ENCODE data around the gene SLC35G4. TPM values are rescaled to one million over a fixed set of nuclear protein-coding genes. Genes with fewer than 3 reads are reported as not detected.

SLC35G4 gene
- polyA plus RNA-seq, 1 donor (not counting 4 experiments of a cell fraction or from before 2014, with no cell fraction given): not detected

DNA sequence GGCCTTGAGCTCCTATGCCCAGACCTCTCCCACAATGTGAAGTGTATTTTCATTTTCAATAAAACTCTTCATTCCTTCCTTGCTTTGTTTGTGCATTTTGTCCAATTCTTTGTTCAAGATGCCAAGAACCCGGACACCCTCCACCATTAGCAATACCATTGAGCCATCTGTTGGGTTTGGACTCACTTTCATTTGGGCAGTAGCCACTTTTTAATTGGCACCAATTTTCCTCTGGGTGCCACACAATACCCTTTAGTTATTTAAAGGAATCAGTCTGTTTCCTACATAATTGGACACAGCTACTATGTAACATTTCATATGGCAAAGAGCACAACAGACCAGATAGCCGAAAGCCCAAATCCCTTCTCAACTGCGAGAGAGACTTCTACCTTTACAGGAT, 22.5 kb upstream of the SLC35G4 start:
- no peak overlapping the region for H3K27ac ChIP-seq (ENCODE audit: control insufficient read depth, insufficient read depth, low read length)
- H3K4me2 ChIP-seq (ENCODE audit: control insufficient read depth, extremely low read depth, insufficient read depth, low read depth, low read length): no peak overlapping the region
- no peak overlapping the region for H3K9ac ChIP-seq (ENCODE audit: control insufficient read depth, extremely low read depth, insufficient read depth, low read length)
- H3K36me3 ChIP-seq (ENCODE audit: control insufficient read depth in 2 of 2, extremely low read depth in 1 of 2, insufficient read depth in 2 of 2, low read length in 2 of 2): no peaks in the 10 kb centered on the region
- no peak overlapping the region for H3K4me3 ChIP-seq (ENCODE audit: control insufficient read depth in 2 of 3, extremely low read depth in 1 of 3, insufficient read depth in 2 of 3, low read depth in 1 of 3, low read length in 3 of 3)
- no peaks in the 10 kb centered on the region for H3K27me3 ChIP-seq (ENCODE audit: control insufficient read depth, extremely low read depth, insufficient read depth, low read length)
- H3K9me3 ChIP-seq (ENCODE audit: control insufficient read depth, low read depth, low read length): no peaks in the 10 kb centered on the region
- TF ChIP-seq, protein P1, sequence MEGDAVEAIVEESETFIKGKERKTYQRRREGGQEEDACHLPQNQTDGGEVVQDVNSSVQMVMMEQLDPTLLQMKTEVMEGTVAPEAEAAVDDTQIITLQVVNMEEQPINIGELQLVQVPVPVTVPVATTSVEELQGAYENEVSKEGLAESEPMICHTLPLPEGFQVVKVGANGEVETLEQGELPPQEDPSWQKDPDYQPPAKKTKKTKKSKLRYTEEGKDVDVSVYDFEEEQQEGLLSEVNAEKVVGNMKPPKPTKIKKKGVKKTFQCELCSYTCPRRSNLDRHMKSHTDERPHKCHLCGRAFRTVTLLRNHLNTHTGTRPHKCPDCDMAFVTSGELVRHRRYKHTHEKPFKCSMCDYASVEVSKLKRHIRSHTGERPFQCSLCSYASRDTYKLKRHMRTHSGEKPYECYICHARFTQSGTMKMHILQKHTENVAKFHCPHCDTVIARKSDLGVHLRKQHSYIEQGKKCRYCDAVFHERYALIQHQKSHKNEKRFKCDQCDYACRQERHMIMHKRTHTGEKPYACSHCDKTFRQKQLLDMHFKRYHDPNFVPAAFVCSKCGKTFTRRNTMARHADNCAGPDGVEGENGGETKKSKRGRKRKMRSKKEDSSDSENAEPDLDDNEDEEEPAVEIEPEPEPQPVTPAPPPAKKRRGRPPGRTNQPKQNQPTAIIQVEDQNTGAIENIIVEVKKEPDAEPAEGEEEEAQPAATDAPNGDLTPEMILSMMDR (optimal IDR thresholded peaks at IDR 0.05 in 1 of 3, IDR thresholded peaks at IDR 0.05 in 1 of 3, conservative IDR thresholded peaks at IDR 0.05 in 1 of 3; ENCODE audit: extremely low read depth in 1 of 3, insufficient read depth in 2 of 3, low read length in 3 of 3): no peak
- no peak for TF ChIP-seq EZH2 (IDR thresholded peaks at IDR 0.05; ENCODE audit: low read length)
- no peak overlapping the region for H2AFZ ChIP-seq (ENCODE audit: control insufficient read depth, low read length)
- no peaks in the 10 kb centered on the region for H3K4me1 ChIP-seq (ENCODE audit: control insufficient read depth, extremely low read depth, insufficient read depth, low read length)
- dilution Hi-C loops (cut with MboI; ENCODE audit: extremely low pct_ligation_motif_present, low sequenced_read_pairs): no loop called here
- no peak for FAIRE-seq
- no peaks in the 10 kb centered on the region for H3K9me1 ChIP-seq (ENCODE audit: control insufficient read depth, extremely low read depth, insufficient read depth, low read length)
- H3K79me2 ChIP-seq (ENCODE audit: control insufficient read depth, insufficient read depth, low read length): no peaks in the 10 kb centered on the region
- no peak for DNase-seq (ENCODE audit: low read depth, low spot score)
- H4K20me1 ChIP-seq (ENCODE audit: control insufficient read depth, extremely low read depth, insufficient read depth, low read length): no peaks in the 10 kb centered on the region

DNA sequence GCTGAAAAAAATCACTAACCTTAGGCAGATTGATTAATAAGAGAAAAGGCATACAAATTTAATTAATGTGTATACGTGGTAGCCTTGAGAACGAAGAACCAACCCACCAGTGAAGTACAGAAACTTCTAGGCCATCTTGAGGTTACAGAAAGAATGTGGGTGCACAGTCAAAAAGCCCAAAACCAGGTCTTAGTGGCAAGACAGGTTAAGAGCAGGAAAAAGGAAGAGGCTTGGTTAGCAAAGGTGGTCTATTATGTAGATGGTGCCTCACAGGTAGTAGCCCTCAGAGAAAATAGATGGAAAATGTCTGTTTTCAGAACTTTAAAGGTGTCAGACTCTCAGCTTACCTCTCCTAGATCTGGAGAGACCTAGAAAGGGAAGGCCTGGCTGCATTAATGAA, 22.0 kb upstream of the SLC35G4 start:
- Histone ChIP-seq H2AFZ (ENCODE audit: control insufficient read depth, low read length) (no peak overlapping the region), H3K27me3 (ENCODE audit: control insufficient read depth, extremely low read depth, insufficient read depth, low read length) (no peaks in the 10 kb centered on the region), H3K36me3 (ENCODE audit: control insufficient read depth in 2 of 2, extremely low read depth in 1 of 2, insufficient read depth in 2 of 2, low read length in 2 of 2) (no peaks in the 10 kb centered on the region), H3K4me3 (ENCODE audit: control insufficient read depth in 2 of 3, extremely low read depth in 1 of 3, insufficient read depth in 2 of 3, low read depth in 1 of 3, low read length in 3 of 3) (no peak overlapping the region), H3K79me2 (ENCODE audit: control insufficient read depth, insufficient read depth, low read length) (no peaks in the 10 kb centered on the region), H3K9me1 (ENCODE audit: control insufficient read depth, extremely low read depth, insufficient read depth, low read length) (no peaks in the 10 kb centered on the region), H3K27ac (ENCODE audit: control insufficient read depth, insufficient read depth, low read length) (no peak overlapping the region), H3K4me1 (ENCODE audit: control insufficient read depth, extremely low read depth, insufficient read depth, low read length) (no peaks in the 10 kb centered on the region), H3K4me2 (ENCODE audit: control insufficient read depth, extremely low read depth, insufficient read depth, low read depth, low read length) (no peak overlapping the region), H3K9me3 (ENCODE audit: control insufficient read depth, low read depth, low read length) (no peaks in the 10 kb centered on the region), H4K20me1 (ENCODE audit: control insufficient read depth, extremely low read depth, insufficient read depth, low read length) (no peaks in the 10 kb centered on the region), H3K9ac (ENCODE audit: control insufficient read depth, extremely low read depth, insufficient read depth, low read length) (no peak overlapping the region)
- no peak for FAIRE-seq
- no peak for DNase-seq (ENCODE audit: low read depth, low spot score)
- dilution Hi-C loops (cut with MboI; ENCODE audit: extremely low pct_ligation_motif_present, low sequenced_read_pairs): no loop called here
- TF ChIP-seq EZH2 (IDR thresholded peaks at IDR 0.05; ENCODE audit: low read length): no peak
- TF ChIP-seq, protein P1 (optimal IDR thresholded peaks at IDR 0.05 in 1 of 3, IDR thresholded peaks at IDR 0.05 in 1 of 3, conservative IDR thresholded peaks at IDR 0.05 in 1 of 3; ENCODE audit: extremely low read depth in 1 of 3, insufficient read depth in 2 of 3, low read length in 3 of 3): no peak

All from keratinocyte (primary cell).